Astrocyte (in vitro differentiated cells and primary cell): ENCODE data around the gene OTOF.

Experiments used
- CTCF ChIP-seq: IDR thresholded peaks from 2 replicates; pipeline ENCODE4 v1.5.1; 2011; ENCODE audit warnings: low read depth, mild to moderate bottlenecking, inconsistent platforms, low read length, moderate library complexity; ENCODE audit not compliant: insufficient read depth
- EZH2 ChIP-seq: IDR thresholded peaks from 2 replicates; pipeline ENCODE4 v1.6.1; 2012; ENCODE audit warnings: mild to moderate bottlenecking, low read length, inconsistent platforms; ENCODE audit not compliant: insufficient read depth

- TF ChIP-seq CTCF (no peak), EZH2 (no peak)
Observed at GRCh38 chr2:26410764-26411243, 67.1 kb downstream of the OTOF start.
